Esophagus muscularis mucosa (tissue), 4 donors: ENCODE measurements around the gene MT1H. TPM values are rescaled to one million over a fixed set of nuclear protein-coding genes. Genes with fewer than 3 reads are reported as not detected.

ENCODE experiments used
- DNase-seq: peaks from one replicate; pipeline ENCODE4 v3.0.0-alpha.2; 2017; ENCODE audit errors: extremely low spot score
- H3K27ac ChIP-seq, 4 donors: fragments of 200-600 bp; sonication (generic); replicated peaks in 1 of 4; 1 replicate in 3 of 4; 2 replicates in 1 of 4; pipeline ENCODE4 v1.5.1; 2016 to 2019; ENCODE audit warnings: mild to moderate bottlenecking in 1 of 4
- H3K27me3 ChIP-seq, 4 donors: fragments of 200-600 bp; sonication (generic); one replicate each; pipeline versions ENCODE4 v1.5.1 to v1.6.0; 2016 to 2019
- H3K36me3 ChIP-seq, 4 donors: fragments of 200-600 bp; sonication (generic); one replicate each; pipeline ENCODE4 v1.5.1; 2016 to 2019
- H3K4me1 ChIP-seq, 4 donors: fragments of 200-600 bp; sonication (generic); one replicate each; pipeline ENCODE4 v1.5.1; 2016 to 2019
- H3K4me3 ChIP-seq, 4 donors: fragments of 200-600 bp; sonication (generic); 1 replicate in 2 of 4; 2 replicates in 2 of 4; pipeline ENCODE4 v1.5.1; 2016 to 2019; ENCODE audit warnings: mild to moderate bottlenecking in 4 of 4, moderate library complexity in 1 of 4
- H3K9me3 ChIP-seq, 4 donors: fragments of 200-600 bp; sonication (generic); 1 replicate in 3 of 4; 2 replicates in 1 of 4; pipeline ENCODE4 v1.5.1; 2016 to 2019
- EP300 ChIP-seq: sonication (generic); formaldehyde crosslinking; IDR thresholded peaks from one replicate; pipeline ENCODE4 v1.6.1; 2017; ENCODE audit warnings: antibody characterized with exemption
- POLR2A ChIP-seq: fragments of 450-650 bp; IDR thresholded peaks from one replicate; pipeline ENCODE4 v1.6.1; 2017; ENCODE audit warnings: antibody characterized with exemption, moderate library complexity, mild to moderate bottlenecking, low read depth
- POLR2AphosphoS5 ChIP-seq, 2 donors: sonication (generic); formaldehyde crosslinking; IDR thresholded peaks; one replicate each; pipeline ENCODE4 v1.6.1; 2017; ENCODE audit warnings: antibody characterized with exemption in 2 of 2
- WGBS: methylation state at CpG from one replicate; pipeline ENCODE4 v1.1.5; 2018; 5-methylcytosine and 5-hydroxymethylcytosine counted together
- intact Hi-C: fragments of 100-400 bp; cut with DNase I; formaldehyde crosslinking; loops from one replicate; pipeline ENCODE4 v1.15.1; 2023
- total RNA-seq, 4 donors: library from RNA; depleted of rRNA; stranded (reverse); fragments of >200 nt; gene quantifications; one replicate each; pipeline versions ENCODE4 v1.1.0 to v1.2.1, GENCODE V29; 2016
- TF ChIP-seq, protein P1 (sequence below), 3 experiments: fragments of 200-600 bp in 2 of 3; fragments of 450-650 bp in 1 of 3; sonication (generic) in 2 of 3; IDR thresholded peaks; one replicate each; pipeline ENCODE4 v1.5.1; 2017 to 2019; ENCODE audit warnings: antibody characterized with exemption in 3 of 3, mild to moderate bottlenecking in 2 of 3, moderate library complexity in 1 of 3

Gene MT1H
- total RNA-seq, 4 donors from 2014 or later: not detected

DNA sequence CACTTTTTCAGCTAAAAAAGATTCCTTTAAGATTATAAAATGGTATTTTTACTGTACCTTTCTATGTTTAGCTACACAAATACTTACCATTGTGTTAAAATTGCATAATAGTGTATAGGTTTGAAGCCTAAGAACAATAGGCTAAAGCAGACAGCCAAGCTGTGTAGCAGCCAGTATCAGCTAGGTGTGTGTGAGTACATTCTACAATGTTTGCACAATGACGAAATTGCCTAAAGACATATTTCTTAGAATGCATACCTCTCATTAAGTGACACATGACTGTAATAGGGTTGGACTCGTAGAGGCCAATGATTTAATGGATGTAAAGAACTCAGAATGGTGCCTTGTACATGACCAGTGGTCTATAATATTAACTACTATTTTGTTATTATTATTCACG lies 19.8 kb upstream of the MT1H start:
- DNase-seq: no peak
- Histone ChIP-seq H3K27ac (no peak overlapping the region), H3K4me1 (no peaks in the 10 kb centered on the region), H3K9me3 (no peaks in the 10 kb centered on the region), H3K36me3 (no peaks in the 10 kb centered on the region), H3K4me3 (no peak overlapping the region), H3K27me3 (peaks cover 0 to 62% (median 5%) of the 10 kb centered on the region in 4 donors)
- intact Hi-C loops: no loop called here
- TF ChIP-seq POLR2AphosphoS5 (IDR thresholded peaks at IDR 0.05) (no peak), EP300 (no peak), POLR2A (no peak)
- TF ChIP-seq, protein P1, sequence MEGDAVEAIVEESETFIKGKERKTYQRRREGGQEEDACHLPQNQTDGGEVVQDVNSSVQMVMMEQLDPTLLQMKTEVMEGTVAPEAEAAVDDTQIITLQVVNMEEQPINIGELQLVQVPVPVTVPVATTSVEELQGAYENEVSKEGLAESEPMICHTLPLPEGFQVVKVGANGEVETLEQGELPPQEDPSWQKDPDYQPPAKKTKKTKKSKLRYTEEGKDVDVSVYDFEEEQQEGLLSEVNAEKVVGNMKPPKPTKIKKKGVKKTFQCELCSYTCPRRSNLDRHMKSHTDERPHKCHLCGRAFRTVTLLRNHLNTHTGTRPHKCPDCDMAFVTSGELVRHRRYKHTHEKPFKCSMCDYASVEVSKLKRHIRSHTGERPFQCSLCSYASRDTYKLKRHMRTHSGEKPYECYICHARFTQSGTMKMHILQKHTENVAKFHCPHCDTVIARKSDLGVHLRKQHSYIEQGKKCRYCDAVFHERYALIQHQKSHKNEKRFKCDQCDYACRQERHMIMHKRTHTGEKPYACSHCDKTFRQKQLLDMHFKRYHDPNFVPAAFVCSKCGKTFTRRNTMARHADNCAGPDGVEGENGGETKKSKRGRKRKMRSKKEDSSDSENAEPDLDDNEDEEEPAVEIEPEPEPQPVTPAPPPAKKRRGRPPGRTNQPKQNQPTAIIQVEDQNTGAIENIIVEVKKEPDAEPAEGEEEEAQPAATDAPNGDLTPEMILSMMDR (IDR thresholded peaks at IDR 0.05): no peak
- 79% methylated on average over 3 of the region's 3 CpGs for WGBS

DNA sequence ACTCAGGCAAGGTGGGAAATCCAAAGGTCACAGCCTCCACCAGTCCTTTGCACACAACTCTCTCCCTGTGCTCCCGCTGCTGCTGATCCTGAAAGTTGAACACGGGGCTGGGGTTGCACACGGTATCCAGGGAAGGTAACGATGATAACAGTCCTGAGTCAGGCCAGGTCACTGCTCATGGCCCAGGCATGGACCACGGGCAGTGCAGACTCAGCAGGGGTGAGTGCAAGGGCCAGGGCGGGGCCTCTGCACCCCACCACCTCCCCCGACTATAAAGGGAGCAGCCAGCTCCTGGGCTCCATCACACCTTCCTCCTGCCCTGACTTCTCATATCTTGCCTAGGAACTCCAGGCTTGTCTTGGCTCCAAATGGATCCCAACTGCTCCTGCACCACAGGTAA lies 18.0 kb upstream of the MT1H start, which contains the start of gene MT1B:
Gene MT1B, plus strand, starts transcription at position 301 of the 400 bp plus-strand sequence. Its CDS starts 68 bp downstream, at position 369.
- H3K27ac ChIP-seq: no peak within 1 kb of the TSS
- intact Hi-C loops: no loop called here
- WGBS: 100% methylated on average over 1 of the region's 7 CpGs
- no peak for TF ChIP-seq POLR2AphosphoS5 (IDR thresholded peaks at IDR 0.05)
- TF ChIP-seq, protein P1 (IDR thresholded peaks at IDR 0.05): no peak
- no peak for TF ChIP-seq EP300
- no peak for TF ChIP-seq POLR2A
- no peaks in the 10 kb centered on the region for H3K36me3 ChIP-seq
- no peaks in the 10 kb centered on the region for H3K4me1 ChIP-seq
- H3K4me3 ChIP-seq: no peak within 1 kb of the TSS
- H3K27me3 ChIP-seq: peaks cover 0 to 44% (median 5%) of the 10 kb centered on the region in 4 donors
- DNase-seq: no peak
- H3K9me3 ChIP-seq: no peaks in the 10 kb centered on the region

DNA sequence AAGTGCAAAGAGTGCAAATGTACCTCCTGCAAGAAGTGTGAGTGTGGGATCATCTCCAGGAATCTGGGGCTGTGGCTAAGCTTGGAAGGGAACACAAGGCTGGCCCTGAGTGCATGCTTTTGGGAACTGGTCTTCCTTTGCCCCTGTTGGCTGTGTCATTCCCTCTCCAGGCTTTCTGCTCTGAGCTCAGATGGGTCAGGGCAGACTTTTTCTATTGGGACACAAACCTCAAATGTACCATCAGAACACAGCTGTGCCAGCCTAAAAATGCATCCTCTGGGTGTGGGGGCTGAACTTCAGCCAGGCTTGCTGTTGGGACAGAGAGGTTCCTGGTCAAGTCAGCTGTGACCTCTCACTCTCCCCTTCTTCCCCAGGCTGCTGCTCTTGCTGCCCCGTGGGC lies 17.0 kb upstream of the MT1H start:
- no peak overlapping the region for H3K4me3 ChIP-seq
- WGBS: 44% methylated on average over 1 of the region's 1 CpG

DNA sequence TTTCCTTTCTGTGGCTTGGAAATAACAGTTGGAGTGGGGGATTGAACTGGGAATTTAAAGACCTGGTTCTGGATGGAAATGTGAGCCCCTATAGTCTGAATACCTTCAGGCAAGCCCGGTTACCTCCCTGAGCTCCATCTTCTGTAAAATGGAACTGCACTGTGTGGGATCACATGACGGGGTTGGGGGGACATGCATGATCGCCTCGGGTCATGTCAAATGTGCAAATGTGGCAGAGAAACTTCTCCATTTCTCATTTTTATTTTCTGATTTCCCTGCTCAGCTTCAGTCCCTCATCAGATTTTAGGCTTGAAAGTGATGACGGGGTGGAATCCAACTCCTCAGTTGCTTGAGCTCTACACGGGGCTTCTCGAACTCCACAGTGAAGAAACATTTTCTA lies 16.4 kb upstream of the MT1H start:
- intact Hi-C loops: no loop called here
- Histone ChIP-seq H3K27me3 (peaks cover 0 to 39% (median 9%) of the 10 kb centered on the region in 4 donors), H3K27ac (no peak overlapping the region), H3K36me3 (no peaks in the 10 kb centered on the region), H3K4me1 (peaks cover 10 to 11% (median 11%) of the 10 kb centered on the region in 4 donors), H3K9me3 (no peaks in the 10 kb centered on the region), H3K4me3 (no peak overlapping the region)
- no peak for DNase-seq
- WGBS: 76% methylated on average over 7 of the region's 7 CpGs
- TF ChIP-seq EP300 (no peak), POLR2AphosphoS5 (IDR thresholded peaks at IDR 0.05) (no peak), POLR2A (no peak)
- TF ChIP-seq, protein P1 (IDR thresholded peaks at IDR 0.05): no peak

More for the DNA sequence above, 17.0 kb upstream of the MT1H start:
- H3K4me1 ChIP-seq: peaks cover 4 to 5% (median 5%) of the 10 kb centered on the region in 4 donors
- intact Hi-C loops: no loop called here
- H3K27me3 ChIP-seq: peaks cover 0 to 39% (median 6%) of the 10 kb centered on the region in 4 donors
- no peaks in the 10 kb centered on the region for H3K36me3 ChIP-seq
- TF ChIP-seq POLR2A (no peak), POLR2AphosphoS5 (IDR thresholded peaks at IDR 0.05) (no peak), EP300 (no peak)
- TF ChIP-seq, protein P1 (IDR thresholded peaks at IDR 0.05): no peak
- no peak overlapping the region for H3K27ac ChIP-seq
- no peaks in the 10 kb centered on the region for H3K9me3 ChIP-seq
- DNase-seq: no peak
